ENCODE data around the gene THSD7B. TPM values are rescaled to one million over a fixed set of nuclear protein-coding genes. Genes with fewer than 3 reads are reported as not detected.
"Not testable (repeated sequence)": the region's sequence is repeated elsewhere in the genome, so short reads cannot be mapped to it uniquely, and the experiment has no call there.

Gene THSD7B
- total RNA-seq, 6 donors from 2014 or later: 0.47 TPM; not detected in 5

DNA sequence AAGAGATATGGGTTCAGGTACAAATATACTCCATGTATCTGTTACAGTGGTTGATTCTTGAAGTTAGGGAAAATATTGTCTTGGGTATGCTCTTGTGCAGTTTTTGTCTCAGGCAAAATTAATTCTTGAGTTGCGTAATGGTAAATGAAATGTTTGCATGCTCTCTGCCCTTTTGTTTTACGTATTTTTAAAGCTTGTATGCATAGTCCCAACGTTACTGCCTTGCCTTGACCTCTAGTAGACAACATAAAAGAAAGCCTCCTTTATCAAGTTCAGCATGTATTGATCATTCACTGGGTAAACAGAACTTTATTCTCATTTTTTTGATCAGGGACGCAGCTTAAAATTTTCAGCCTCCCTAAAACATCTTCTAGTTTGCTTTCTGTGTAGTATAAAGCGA, 283.1 kb downstream of the THSD7B start:
- ATAC-seq (ENCODE audit: low FRiP score in 2 of 2): no peak
- TF ChIP-seq, protein P1, sequence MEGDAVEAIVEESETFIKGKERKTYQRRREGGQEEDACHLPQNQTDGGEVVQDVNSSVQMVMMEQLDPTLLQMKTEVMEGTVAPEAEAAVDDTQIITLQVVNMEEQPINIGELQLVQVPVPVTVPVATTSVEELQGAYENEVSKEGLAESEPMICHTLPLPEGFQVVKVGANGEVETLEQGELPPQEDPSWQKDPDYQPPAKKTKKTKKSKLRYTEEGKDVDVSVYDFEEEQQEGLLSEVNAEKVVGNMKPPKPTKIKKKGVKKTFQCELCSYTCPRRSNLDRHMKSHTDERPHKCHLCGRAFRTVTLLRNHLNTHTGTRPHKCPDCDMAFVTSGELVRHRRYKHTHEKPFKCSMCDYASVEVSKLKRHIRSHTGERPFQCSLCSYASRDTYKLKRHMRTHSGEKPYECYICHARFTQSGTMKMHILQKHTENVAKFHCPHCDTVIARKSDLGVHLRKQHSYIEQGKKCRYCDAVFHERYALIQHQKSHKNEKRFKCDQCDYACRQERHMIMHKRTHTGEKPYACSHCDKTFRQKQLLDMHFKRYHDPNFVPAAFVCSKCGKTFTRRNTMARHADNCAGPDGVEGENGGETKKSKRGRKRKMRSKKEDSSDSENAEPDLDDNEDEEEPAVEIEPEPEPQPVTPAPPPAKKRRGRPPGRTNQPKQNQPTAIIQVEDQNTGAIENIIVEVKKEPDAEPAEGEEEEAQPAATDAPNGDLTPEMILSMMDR (IDR thresholded peaks at IDR 0.05): no peak
- TF ChIP-seq EP300 (IDR thresholded peaks at IDR 0.05) (no peak), POLR2AphosphoS5 (IDR thresholded peaks at IDR 0.05) (no peak), POLR2A (IDR thresholded peaks at IDR 0.05) (no peak)
- 73 to 75% methylated on average over 5 of the region's 5 CpGs for WGBS, 2 donors

DNA sequence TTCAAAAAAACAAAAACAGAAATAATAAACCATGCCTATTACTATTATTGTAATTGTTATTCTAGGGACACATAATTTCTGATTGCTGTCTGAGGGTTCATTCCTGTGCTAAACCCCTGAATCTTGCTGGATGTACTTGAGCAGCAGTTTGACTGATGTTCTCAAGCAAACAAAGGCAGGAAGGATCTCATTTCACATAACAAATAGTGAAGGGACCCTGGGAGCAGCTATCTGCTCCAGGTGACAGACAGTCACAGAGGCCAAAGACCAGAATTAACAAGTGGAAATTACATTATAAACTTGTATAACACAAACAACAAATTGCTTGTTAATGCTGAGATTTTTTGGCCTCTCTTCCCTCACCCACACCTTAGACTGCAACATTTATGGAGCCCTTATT, 284.2 kb downstream of the THSD7B start:
- H3K4me1 ChIP-seq: no peaks in the 10 kb centered on the region
- DNase-seq: no peak
- ATAC-seq (ENCODE audit: low FRiP score in 2 of 2): no peak
- TF ChIP-seq EP300 (IDR thresholded peaks at IDR 0.05): no peak
- no peak for TF ChIP-seq POLR2A (IDR thresholded peaks at IDR 0.05)
- no peak for TF ChIP-seq POLR2AphosphoS5 (IDR thresholded peaks at IDR 0.05)
- TF ChIP-seq, protein P1 (IDR thresholded peaks at IDR 0.05): no peak
- H3K27me3 ChIP-seq: no peaks in the 10 kb centered on the region
- no peaks in the 10 kb centered on the region for H3K9me3 ChIP-seq
- H3K4me3 ChIP-seq: no peak overlapping the region
- no peaks in the 10 kb centered on the region for H3K36me3 ChIP-seq
- no peak overlapping the region for H3K27ac ChIP-seq

More for the DNA sequence above, 283.1 kb downstream of the THSD7B start:
- no peak for DNase-seq
- Histone ChIP-seq H3K4me3 (no peak overlapping the region), H3K27ac (no peak overlapping the region), H3K4me1 (no peaks in the 10 kb centered on the region), H3K36me3 (no peaks in the 10 kb centered on the region), H3K27me3 (no peaks in the 10 kb centered on the region), H3K9me3 (no peaks in the 10 kb centered on the region)

DNA sequence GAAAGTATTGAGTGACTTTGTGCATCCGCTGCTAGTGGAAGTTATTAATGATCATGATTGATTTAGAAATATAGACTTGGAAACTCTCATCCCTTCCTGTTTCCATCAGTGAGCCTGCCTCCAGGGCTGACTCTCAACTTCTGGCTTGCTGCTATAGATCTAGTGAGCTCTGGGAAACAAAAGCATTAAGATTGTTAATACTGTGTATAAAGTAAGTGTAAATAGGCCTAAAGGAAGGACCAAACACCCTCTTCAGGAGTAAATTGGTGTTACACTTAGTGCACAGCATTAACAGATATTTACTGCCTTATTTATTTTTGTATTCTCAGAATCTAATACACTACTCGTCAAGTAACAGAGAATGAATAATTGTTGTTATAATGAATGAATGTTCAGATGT, 285.6 kb downstream of the THSD7B start:
- 76 to 84% methylated on average over 2 of the region's 2 CpGs for WGBS, 2 donors
- no peaks in the 10 kb centered on the region for H3K36me3 ChIP-seq
- no peaks in the 10 kb centered on the region for H3K27me3 ChIP-seq
- H3K9me3 ChIP-seq: no peaks in the 10 kb centered on the region
- DNase-seq (no peak), ATAC-seq (ENCODE audit: low FRiP score in 2 of 2) (no peak)
- H3K4me3 ChIP-seq: no peak overlapping the region
- H3K4me1 ChIP-seq: no peaks in the 10 kb centered on the region
- TF ChIP-seq, protein P1 (IDR thresholded peaks at IDR 0.05): peak in 1 of 6 experiments; percentile 14
- no peak for TF ChIP-seq EP300 (IDR thresholded peaks at IDR 0.05)
- H3K27ac ChIP-seq: no peak overlapping the region

DNA sequence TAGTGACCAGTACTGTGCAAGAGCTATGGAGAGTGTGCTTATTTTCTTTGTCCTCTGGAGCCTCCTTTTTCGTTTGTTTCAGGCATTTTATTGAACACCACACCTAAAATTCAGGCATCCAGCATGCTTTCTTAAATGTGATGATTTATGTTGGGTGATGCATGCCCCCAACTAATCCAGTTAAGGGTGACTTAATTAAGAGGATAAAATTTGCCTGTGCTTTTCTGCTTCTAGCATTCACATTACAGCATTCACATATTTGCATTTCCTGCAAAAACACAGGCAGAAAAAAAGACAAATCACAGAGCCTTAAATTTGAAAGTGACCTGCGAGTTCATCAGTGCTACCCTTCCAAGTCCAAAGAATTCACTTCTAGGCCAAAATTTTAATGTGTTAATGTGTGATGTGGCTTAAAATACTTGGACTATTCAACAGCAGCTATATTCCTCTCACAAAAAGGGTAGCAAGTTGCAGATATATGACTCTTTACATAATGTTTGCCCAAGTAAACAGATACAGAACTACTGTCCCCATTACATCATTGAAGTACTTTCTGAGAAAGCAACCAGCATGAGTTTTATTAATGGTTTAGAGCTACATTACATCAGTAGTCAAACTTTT, 286.5 kb downstream of the THSD7B start:
- no peaks in the 10 kb centered on the region for H3K9me3 ChIP-seq
- TF ChIP-seq POLR2AphosphoS5 (IDR thresholded peaks at IDR 0.05) (no peak), POLR2A (IDR thresholded peaks at IDR 0.05) (no peak), EP300 (IDR thresholded peaks at IDR 0.05) (no peak)
- TF ChIP-seq, protein P1 (IDR thresholded peaks at IDR 0.05): no peak
- no peaks in the 10 kb centered on the region for H3K36me3 ChIP-seq
- DNase-seq: no peak
- no peaks in the 10 kb centered on the region for H3K27me3 ChIP-seq
- no peak for ATAC-seq (ENCODE audit: low FRiP score in 2 of 2)
- H3K4me1 ChIP-seq: no peaks in the 10 kb centered on the region
- no peak overlapping the region for H3K27ac ChIP-seq
- no peak overlapping the region for H3K4me3 ChIP-seq
- whole genome bisulfite sequencing, 2 donors: 55 to 65% methylated on average over 2 of the region's 2 CpGs

DNA sequence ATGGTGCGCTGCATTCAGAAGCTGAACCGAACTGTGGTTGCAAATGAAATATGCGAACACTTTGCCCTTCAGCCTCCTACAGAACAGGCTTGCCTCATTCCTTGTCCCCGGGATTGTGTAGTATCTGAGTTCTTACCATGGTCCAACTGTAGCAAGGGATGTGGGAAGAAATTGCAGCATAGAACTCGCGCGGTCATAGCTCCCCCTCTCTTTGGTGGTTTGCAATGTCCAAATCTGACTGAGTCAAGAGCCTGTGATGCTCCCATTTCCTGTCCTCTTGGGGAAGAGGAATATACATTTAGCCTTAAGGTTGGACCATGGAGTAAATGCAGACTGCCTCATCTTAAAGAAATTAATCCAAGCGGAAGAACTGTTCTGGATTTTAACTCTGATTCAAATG, 291.4 kb downstream of the THSD7B start:
- Histone ChIP-seq H3K4me1 (no peaks in the 10 kb centered on the region), H3K27ac (no peak overlapping the region), H3K4me3 (no peak overlapping the region), H3K27me3 (no peaks in the 10 kb centered on the region), H3K36me3 (no peaks in the 10 kb centered on the region), H3K9me3 (no peaks in the 10 kb centered on the region)
- ATAC-seq (ENCODE audit: low FRiP score in 2 of 2) (no peak), DNase-seq (no peak)
- no peak for TF ChIP-seq POLR2AphosphoS5 (IDR thresholded peaks at IDR 0.05)
- 91 to 93% methylated on average over 7 to 8 of the region's 8 CpGs for WGBS, 2 donors

DNA sequence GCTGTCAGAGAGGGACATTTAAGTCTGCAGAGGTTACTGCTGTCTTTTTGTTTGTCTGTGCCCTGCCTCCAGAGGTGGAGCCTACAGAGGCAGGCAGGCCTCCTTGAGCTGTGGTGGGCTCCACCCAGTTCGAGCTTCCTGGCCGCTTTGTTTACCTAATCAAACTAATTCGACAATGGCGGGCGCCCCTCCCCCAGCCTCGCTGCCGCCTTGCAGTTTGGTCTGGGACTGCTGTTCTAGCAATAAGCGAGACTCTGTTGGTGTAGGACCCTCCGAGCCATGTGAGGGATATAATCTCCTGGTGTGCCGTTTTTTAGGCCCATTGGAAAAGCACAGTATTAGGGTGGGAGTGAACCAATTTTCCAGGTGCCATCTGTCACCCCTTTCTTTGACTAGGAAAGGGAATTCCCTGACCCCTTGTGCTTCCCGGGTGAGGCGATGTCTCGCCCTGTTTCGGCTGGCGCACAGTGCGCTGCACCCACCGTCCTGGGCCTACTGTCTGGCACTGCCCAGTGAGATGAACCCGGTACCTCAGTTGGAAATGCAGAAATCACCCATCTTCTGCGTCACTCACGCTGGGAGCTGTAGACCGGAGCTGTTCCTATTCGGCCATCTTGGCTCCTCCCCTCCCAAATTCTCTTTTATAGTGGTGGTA, 310.9 kb downstream of the THSD7B start:
- peak in 1 of 2 donors; percentile 66 for DNase-seq
- not testable (repeated sequence) for H3K9me3 ChIP-seq; H3K36me3 ChIP-seq; H3K27me3 ChIP-seq; H3K4me1 ChIP-seq; ATAC-seq (ENCODE audit: low FRiP score in 2 of 2); H3K4me3 ChIP-seq; H3K27ac ChIP-seq
- 97 to 98% methylated on average over 19 to 22 of the region's 22 CpGs for WGBS, 2 donors

Measured in upper lobe of left lung (tissue), 6 donors.